Stimulated activated CD8-positive, alpha-beta memory T cell treated with anti-CD3 and anti-CD28 coated beads, Interleukin-15, amount 100 ng/mL, for 1 hour (primary cell): ENCODE results near the gene THRSP.

ENCODE experiments used
- DNase-seq: peaks from one replicate; pipeline ENCODE4 v3.0.0-alpha.2; 2020; ENCODE audit warnings: low read depth

Gene THRSP

GRCh38 chr11:78097666-78098385 lies 34.2 kb downstream of the THRSP start:
- DNase-seq = no peak

DNA sequence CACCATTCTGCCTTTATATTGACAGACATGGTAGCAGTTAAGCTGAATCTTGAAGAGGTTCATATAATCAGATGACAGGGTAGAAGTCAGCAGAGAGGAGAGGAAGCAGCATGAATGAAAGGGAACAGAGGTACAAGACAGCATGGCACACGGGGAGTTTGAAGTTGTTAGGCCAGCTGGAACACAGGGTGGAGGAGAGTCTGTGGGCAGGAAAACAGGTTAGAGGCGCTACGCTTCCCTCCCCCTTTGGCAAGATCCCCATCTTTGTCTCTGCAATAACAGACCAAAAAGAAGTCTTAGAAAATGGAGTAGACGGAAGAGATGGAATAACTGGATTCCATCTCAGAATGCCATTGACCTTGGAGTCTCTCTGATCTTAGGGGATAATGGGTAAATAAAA lies 36.0 kb downstream of the THRSP start:
- no peak for DNase-seq

DNA sequence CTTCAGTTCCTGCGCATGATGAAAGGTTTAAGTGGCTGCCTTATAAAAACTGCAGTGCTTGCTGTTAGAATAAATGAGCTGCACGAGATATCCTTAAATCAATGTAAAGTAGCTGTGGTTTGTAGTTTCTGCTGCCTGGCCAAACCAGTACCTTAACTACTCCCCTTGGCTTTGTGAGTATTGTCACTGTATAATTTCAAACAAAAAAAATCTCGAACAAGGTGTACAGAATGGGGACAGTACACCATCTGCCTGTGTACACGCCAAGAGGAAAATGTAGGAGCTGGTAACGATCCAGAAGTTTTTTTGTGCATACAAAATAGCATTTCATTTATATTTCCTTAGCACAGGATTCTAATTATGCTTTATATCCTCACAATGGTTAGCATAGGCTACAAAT lies 36.6 kb downstream of the THRSP start:
- no peak for DNase-seq

GRCh38 chr11:78100676-78101472 lies 37.2 kb downstream of the THRSP start:
- no peak for DNase-seq

GRCh38 chr11:78109081-78110015 lies 45.7 kb downstream of the THRSP start:
- no peak for DNase-seq

GRCh38 chr11:78110351-78110750 lies 46.7 kb downstream of the THRSP start:
- no peak for DNase-seq

- DNase-seq = no peak
These were observed 47.2 kb downstream of the THRSP start for GRCh38 chr11:78110830-78111229.

DNA sequence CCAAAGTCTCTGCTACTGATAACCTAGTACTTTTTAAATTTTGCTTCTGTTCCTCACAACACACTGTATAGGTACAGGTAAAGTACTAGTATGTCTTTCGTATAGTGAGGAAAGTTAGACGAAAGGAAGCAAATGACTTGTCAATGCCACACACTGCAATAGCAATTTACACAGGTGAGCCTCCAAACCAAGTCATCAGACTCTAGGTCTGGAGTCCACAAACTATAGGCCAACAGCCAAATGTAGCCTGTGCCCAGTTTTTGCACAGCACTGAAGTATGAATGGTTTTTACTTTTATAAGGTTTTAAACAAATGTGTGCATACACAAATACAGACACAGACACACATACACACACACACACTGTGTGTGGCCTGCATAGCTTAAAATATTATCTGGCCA lies 47.6 kb downstream of the THRSP start:
- no peak for DNase-seq

- no peak for DNase-seq
These were observed 49.1 kb downstream of the THRSP start for GRCh38 chr11:78112582-78113275.
